Body of pancreas (tissue), 4 donors: ENCODE results near the gene CALML3. TPM values are rescaled to one million over a fixed set of nuclear protein-coding genes. Genes with fewer than 3 reads are reported as not detected.

Experiments
- ATAC-seq: fragments of 150-250 bp; one replicate; pipeline ENCODE4 v1.9.1; 2016
- DNase-seq, 4 donors: peaks; one replicate each; pipeline ENCODE4 v3.0.0-alpha.2; 2019
- H3K27ac ChIP-seq, 4 donors: fragments of 200-600 bp; sonication (generic); 1 replicate in 3 of 4; 2 replicates in 1 of 4; pipeline versions ENCODE4 v1.5.1 to v1.6.1; 2016 to 2019; ENCODE audit warnings: mild to moderate bottlenecking in 1 of 4, mixed read lengths in 1 of 4, moderate library complexity in 1 of 4
- H3K27me3 ChIP-seq, 2 donors: fragments of 200-600 bp; sonication (generic); one replicate each; pipeline ENCODE4 v1.6.0; 2016; ENCODE audit warnings: mild to moderate bottlenecking in 1 of 2
- H3K36me3 ChIP-seq, 2 donors: fragments of 200-600 bp; sonication (generic); replicated peaks in 1 of 2; 2 replicates each; pipeline ENCODE4 v1.5.1; 2016; ENCODE audit warnings: low read depth in 2 of 2; ENCODE audit not compliant: insufficient read depth in 1 of 2
- H3K4me1 ChIP-seq: fragments of 200-600 bp; sonication (generic); one replicate; pipeline ENCODE4 v1.6.0; 2016
- H3K4me3 ChIP-seq, 2 donors: fragments of 200-600 bp; sonication (generic); 1 replicate in 1 of 2; 2 replicates in 1 of 2; pipeline ENCODE4 v1.5.1; 2016 to 2019
- H3K9me3 ChIP-seq, 3 donors: fragments of 200-600 bp; sonication (generic); 1 replicate in 2 of 3; 2 replicates in 1 of 3; pipeline ENCODE4 v1.5.1; 2016
- CTCF ChIP-seq, 7 experiments: fragments of 450-650 bp in 4 of 7; fragments of 200-600 bp in 3 of 7; sonication (generic) in 3 of 7; IDR thresholded peaks; one replicate each; pipeline ENCODE4 v1.5.1; 2016 to 2019; ENCODE audit warnings: antibody characterized with exemption in 7 of 7
- POLR2A ChIP-seq, 3 donors: fragments of 450-650 bp; IDR thresholded peaks; one replicate each; pipeline ENCODE4 v1.6.1; 2016; ENCODE audit warnings: antibody characterized with exemption in 3 of 3, mild to moderate bottlenecking in 2 of 3
- WGBS, 2 donors: methylation state at CpG; one replicate each; pipeline ENCODE4 v1.1.5; 2017; 5-methylcytosine and 5-hydroxymethylcytosine counted together
- intact Hi-C: fragments of 100-400 bp; cut with DNase I; formaldehyde crosslinking; loops from one replicate; pipeline ENCODE4 v1.15.1; 2023
- total RNA-seq, 2 donors: library from RNA; depleted of rRNA; stranded (reverse); fragments of >200 nt; gene quantifications; one replicate each; pipeline ENCODE4 v1.1.0, GENCODE V29; 2016

Gene CALML3
- total RNA-seq, 2 donors from 2014 or later: not detected

DNA sequence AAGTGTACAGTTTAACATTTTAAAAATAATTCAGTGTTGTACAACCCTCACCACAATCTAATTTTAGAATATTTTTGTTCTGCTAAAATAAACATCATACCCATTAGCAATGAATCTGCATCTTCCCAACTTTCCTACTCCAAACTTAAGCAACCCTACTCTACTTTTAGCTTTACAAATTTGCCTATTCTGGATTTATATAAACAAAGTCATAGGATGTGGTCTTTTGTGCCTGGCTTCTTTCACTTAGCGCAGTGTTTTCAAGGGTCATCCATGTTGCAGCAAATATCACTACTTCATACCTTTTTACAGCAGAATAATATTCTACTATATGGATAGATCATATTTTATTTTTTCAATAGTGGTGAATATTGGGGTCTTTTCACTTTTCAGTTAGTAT is 18.9 kb downstream of the CALML3 start:
- WGBS, 2 donors: 90 to 100% methylated on average over 1 of the region's 1 CpG
- Histone ChIP-seq H3K36me3 (no peaks in the 10 kb centered on the region), H3K4me3 (no peak overlapping the region), H3K9me3 (no peaks in the 10 kb centered on the region), H3K4me1 (peaks cover 47% of the 10 kb centered on the region), H3K27ac (no peak overlapping the region), H3K27me3 (no peaks in the 10 kb centered on the region)
- intact Hi-C loops: no loop called here
- no peak for ATAC-seq
- no peak for DNase-seq
- no peak for TF ChIP-seq POLR2A (IDR thresholded peaks at IDR 0.05)
- TF ChIP-seq CTCF (IDR thresholded peaks at IDR 0.05): no peak

GRCh38 chr10:5544216-5544805 is 19.6 kb downstream of the CALML3 start:
- WGBS, 2 donors: 8 to 20% methylated on average over 6 of the region's 6 CpGs
- TF ChIP-seq POLR2A (IDR thresholded peaks at IDR 0.05) (no peak), CTCF (IDR thresholded peaks at IDR 0.05) (no peak)
- H3K4me1 ChIP-seq: peaks cover 54% of the 10 kb centered on the region
- H3K9me3 ChIP-seq: no peaks in the 10 kb centered on the region
- H3K27me3 ChIP-seq: no peaks in the 10 kb centered on the region
- H3K27ac ChIP-seq: peak overlapping the region; percentile 19 to 59 (median 33)
- no peak overlapping the region for H3K4me3 ChIP-seq
- ATAC-seq: no peak
- intact Hi-C loops: no loop called here
- peak in 3 of 4 donors; percentile 11 to 25 (median 22) for DNase-seq
- H3K36me3 ChIP-seq: no peaks in the 10 kb centered on the region

DNA sequence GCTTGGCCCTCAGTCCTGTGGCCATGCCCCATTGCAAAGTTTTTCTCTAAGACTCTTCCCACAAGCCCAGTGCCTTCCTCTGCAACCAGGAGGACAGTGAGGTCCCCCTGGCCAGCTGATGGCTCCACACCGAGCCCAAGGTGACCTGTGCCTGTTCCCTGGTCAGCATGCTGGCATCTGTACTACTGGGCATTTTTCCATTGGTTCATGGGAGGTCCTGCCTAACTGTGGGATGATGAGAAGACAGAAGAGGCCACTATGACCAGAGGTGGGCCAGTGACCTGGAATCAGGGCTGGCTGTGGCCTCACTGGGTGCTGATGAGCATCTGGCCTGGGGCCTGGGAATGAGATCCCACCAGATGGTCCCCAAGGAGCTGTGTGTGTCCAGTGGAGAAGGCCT is 20.2 kb downstream of the CALML3 start:
- TF ChIP-seq CTCF (IDR thresholded peaks at IDR 0.05): no peak
- TF ChIP-seq POLR2A (IDR thresholded peaks at IDR 0.05): no peak
- no peak for ATAC-seq
- H3K4me3 ChIP-seq: no peak overlapping the region
- 47 to 56% methylated on average over 1 of the region's 1 CpG for WGBS, 2 donors
- H3K4me1 ChIP-seq: peaks cover 56% of the 10 kb centered on the region
- intact Hi-C loops: no loop called here
- H3K27ac ChIP-seq: peak overlapping the region in 3 of 4 donors; percentile 21 to 59 (median 45)
- no peaks in the 10 kb centered on the region for H3K9me3 ChIP-seq
- H3K36me3 ChIP-seq: no peaks in the 10 kb centered on the region
- DNase-seq: peak in 3 of 4 donors; percentile 5 to 12 (median 9)
- no peaks in the 10 kb centered on the region for H3K27me3 ChIP-seq

GRCh38 chr10:5545426-5545777 is 20.6 kb downstream of the CALML3 start:
- peak in 1 of 4 donors; percentile 3 for DNase-seq
- H3K4me1 ChIP-seq: peaks cover 56% of the 10 kb centered on the region

More at GRCh38 chr10:5545426-5545777, 20.6 kb downstream of the CALML3 start:
- intact Hi-C loops: no loop called here
- no peaks in the 10 kb centered on the region for H3K9me3 ChIP-seq
- H3K4me3 ChIP-seq: no peak overlapping the region
- H3K27me3 ChIP-seq: no peaks in the 10 kb centered on the region
- TF ChIP-seq CTCF (IDR thresholded peaks at IDR 0.05) (no peak), POLR2A (IDR thresholded peaks at IDR 0.05) (no peak)
- ATAC-seq: no peak
- H3K36me3 ChIP-seq: no peaks in the 10 kb centered on the region
- H3K27ac ChIP-seq: peak overlapping the region in 1 of 4 donors; percentile 21
- 95 to 100% methylated on average over 2 of the region's 2 CpGs for WGBS, 2 donors
